ENCODE measurements around the gene PSMD5. TPM values are rescaled to one million over a fixed set of nuclear protein-coding genes. Genes with fewer than 3 reads are reported as not detected.

PSMD5 gene
- total and polyA plus RNA-seq, 2 of the 4 experiments (the other 2 are of a cell fraction), result 25.6 to 26.1 TPM

- H3K4ac ChIP-seq (ENCODE audit: low read depth, low read length), result no peak overlapping the region
- H2BK120ac ChIP-seq (ENCODE audit: low read depth, low read length), result no peak overlapping the region
- no peak overlapping the region for H3K23ac ChIP-seq (ENCODE audit: low read depth, low read length)
- no peak overlapping the region for H2AK5ac ChIP-seq (ENCODE audit: low read depth, low read length)
- no peak overlapping the region for H4K5ac ChIP-seq (ENCODE audit: low read depth, low read length)
- no peak overlapping the region for H2AK9ac ChIP-seq (replicated peaks; ENCODE audit: low read depth, low read length, poor library complexity)
- no peak overlapping the region for H4K91ac ChIP-seq (ENCODE audit: insufficient read depth, low read depth, low read length)
- dilution Hi-C loops (cut with HindIII; ENCODE audit: low sequenced_read_pairs, unreplicated experiment) (no loop called here), in situ Hi-C loops (cut with MboI; ENCODE audit: low sequenced_read_pairs) (no loop called here), intact Hi-C loops (cut with micrococcal nuclease) (no loop called here)
- H2AFZ ChIP-seq (replicated peaks; ENCODE audit: low read length, poor library complexity), result no peak overlapping the region
- H4K8ac ChIP-seq (ENCODE audit: low read depth in 2 of 2, low read length in 2 of 2), result no peak overlapping the region
- no TSS peak for BruUV-seq (replicated peaks)
- no peaks in the 10 kb centered on the region for H3K9me3 ChIP-seq (ENCODE audit: control insufficient read depth, insufficient read depth, low read length)
- no peaks in the 10 kb centered on the region for H3K36me3 ChIP-seq (ENCODE audit: control insufficient read depth, insufficient read depth, low read length)
- no peak overlapping the region for H3K4me3 ChIP-seq (ENCODE audit: insufficient read depth, low read depth, low read length)
- no peak overlapping the region for H3K56ac ChIP-seq (ENCODE audit: extremely low read depth, insufficient read depth, low read length)
- H2BK20ac ChIP-seq (ENCODE audit: low read depth, low read length), result no peak overlapping the region
- H2BK5ac ChIP-seq (ENCODE audit: low read depth, low read length, poor library complexity, severe bottlenecking), result no peak overlapping the region
- peaks cover 3% of the 10 kb centered on the region; the same call in 1 of the 2 replicates for H3K9me1 ChIP-seq (ENCODE audit: insufficient read depth, low read length)
- ChIA-PET POLR2A (ENCODE audit: unreplicated experiment) (no interaction called here), CTCF (no interaction called here)
- TF ChIP-seq CEBPB (IDR thresholded peaks at IDR 0.05; ENCODE audit: low read depth, low read length) (no peak), ELK1 (IDR thresholded peaks at IDR 0.05; ENCODE audit: borderline replicate concordance, low read depth, low read length) (no peak), RFX5 (IDR thresholded peaks at IDR 0.05; ENCODE audit: low read depth, low read length) (no peak), NFE2L2 (IDR thresholded peaks at IDR 0.05; ENCODE audit: low read depth, low read length) (no peak), MXI1 (IDR thresholded peaks at IDR 0.05; ENCODE audit: borderline replicate concordance, low read depth, low read length) (no peak), USF2 (IDR thresholded peaks at IDR 0.05; ENCODE audit: low read depth, low read length) (no peak), POLR2A (IDR thresholded peaks at IDR 0.05; ENCODE audit: low read depth, low read length) (no peak), CHD1 (IDR thresholded peaks at IDR 0.05; ENCODE audit: low read depth, low read length) (no peak), MAZ (IDR thresholded peaks at IDR 0.05; ENCODE audit: borderline replicate concordance, low read depth, low read length) (no peak), RCOR1 (IDR thresholded peaks at IDR 0.05; ENCODE audit: insufficient replicate concordance, low read length) (no peak), CTCF (conservative IDR thresholded peaks at IDR 0.05; ENCODE audit: low read depth, low read length) (no peak), FOS (IDR thresholded peaks at IDR 0.05; ENCODE audit: low read depth, low read length) (no peak), SMC3 (IDR thresholded peaks at IDR 0.05; ENCODE audit: low read depth, low read length) (no peak), BHLHE40 (IDR thresholded peaks at IDR 0.05; ENCODE audit: low read depth, low read length) (no peak), RAD21 (IDR thresholded peaks at IDR 0.05; ENCODE audit: low read length) (no peak), MAFK (IDR thresholded peaks at IDR 0.05; ENCODE audit: low read depth, low read length) (no peak)
- no peaks in the 10 kb centered on the region for H4K20me1 ChIP-seq (ENCODE audit: insufficient read depth, low read length)
- H3K18ac ChIP-seq (ENCODE audit: low read depth, low read length), result no peak overlapping the region
- H3K79me1 ChIP-seq (ENCODE audit: low read depth in 1 of 2, low read length in 2 of 2), result no peaks in the 10 kb centered on the region
- no peak overlapping the region for H3K27ac ChIP-seq (ENCODE audit: insufficient read depth, low read length)
- H3K27me3 ChIP-seq (ENCODE audit: control insufficient read depth, insufficient read depth, low read length), result peaks cover 2% of the 10 kb centered on the region
- ATAC-seq (ENCODE audit: low read depth) (no peak), DNase-seq (no peak)
- no peak overlapping the region for H3K4me2 ChIP-seq (ENCODE audit: low read depth, low read length)
- WGBS, 2 experiments (ENCODE audit: extremely low coverage in 2 of 2, insufficient read length in 1 of 2), result no CpG with 5 or more reads among the region's 3 CpGs
- no peak overlapping the region for H3K9ac ChIP-seq (ENCODE audit: low read depth, low read length)
- H3K14ac ChIP-seq (replicated peaks; ENCODE audit: low read depth, low read length), result no peak overlapping the region
- H3K4me1 ChIP-seq (ENCODE audit: control insufficient read depth, insufficient read depth, low read length), result peaks cover 4% of the 10 kb centered on the region; the same call in 1 of the 2 replicates
- no peak overlapping the region for H2BK15ac ChIP-seq (ENCODE audit: low read depth, low read length)
Observed at GRCh38 chr9:120883608-120883996, 40.9 kb upstream of the PSMD5 start.

Measured in IMR-90 (cell line).